ENCODE measurements around the gene ADAM33. TPM values are rescaled to one million over a fixed set of nuclear protein-coding genes. Genes with fewer than 3 reads are reported as not detected.

The ADAM33 gene
- polyA plus RNA-seq, 2 of the 4 experiments (the other 2 are of a cell fraction), result 0.08 to 0.14 TPM

- no peak for ATAC-seq
- H3K4me2 ChIP-seq, result no peak overlapping the region
- 72% methylated on average over 11 of the region's 11 CpGs for WGBS (ENCODE audit: missing lambda C conversion rate)
- ChIA-PET POLR2A (no interaction called here), CTCF (interaction anchor here (1.0 to 72.1 kb wide), 3 partner anchors 24 to 123 kb away, joined by 3 to 2233 read pairs (median 2233); partner anchors contain the start of genes ADAM33, ADISSP, GFRA4 and HSPA12B)
- H3K4me1 ChIP-seq, result no peaks in the 10 kb centered on the region
- FAIRE-seq, result peak; percentile 28
- DNase-seq (ENCODE audit: low read depth in 1 of 2, low spot score in 1 of 2), result no peak
- H3K4me3 ChIP-seq, result no peak overlapping the region
- TF ChIP-seq HOXA7 (CRISPR knock-in tag; IDR thresholded peaks at IDR 0.05), result no peak
- TF ChIP-seq MYC (IDR thresholded peaks at IDR 0.05; ENCODE audit: borderline replicate concordance, low read length), result no peak
- no peak for TF ChIP-seq TFCP2L1 (CRISPR knock-in tag; IDR thresholded peaks at IDR 0.05)
- no peak for TF ChIP-seq NPAS2 (CRISPR knock-in tag; IDR thresholded peaks at IDR 0.05; ENCODE audit: borderline replicate concordance)
- no peak for TF ChIP-seq FOXS1 (CRISPR knock-in tag; IDR thresholded peaks at IDR 0.05)
- no peak for TF ChIP-seq RFX5 (IDR thresholded peaks at IDR 0.05)
- TF ChIP-seq BHLHE40 (IDR thresholded peaks at IDR 0.05; ENCODE audit: low read depth, low read length), result no peak
- no peak for TF ChIP-seq FOSB (CRISPR knock-in tag; IDR thresholded peaks at IDR 0.05)
- no peak for TF ChIP-seq EP300 (IDR thresholded peaks at IDR 0.05)
- no peak for TF ChIP-seq RARB (CRISPR knock-in tag; IDR thresholded peaks at IDR 0.05)
- TF ChIP-seq JUN (IDR thresholded peaks at IDR 0.05), result no peak
- TF ChIP-seq CHD2 (IDR thresholded peaks at IDR 0.05; ENCODE audit: low read length, partially characterized antibody), result no peak
- TF ChIP-seq EHF (CRISPR knock-in tag; IDR thresholded peaks at IDR 0.05), result no peak
- TF ChIP-seq CTCF (IDR thresholded peaks at IDR 0.05), result no peak
- TF ChIP-seq NR3C1 (IDR thresholded peaks at IDR 0.05), result no peak
- H3K27ac ChIP-seq, result no peak overlapping the region
- no peaks in the 10 kb centered on the region for H3K9me3 ChIP-seq
Measured at GRCh38 chr20:3702611-3703391, 21.0 kb upstream of the ADAM33 start.

- Histone ChIP-seq H3K4me2 (no peak overlapping the region), H3K4me1 (no peaks in the 10 kb centered on the region), H3K4me3 (no peak overlapping the region), H3K27ac (no peak overlapping the region), H3K9me3 (0 out of 3 replicates have a peak, but pooled peaks cover 2% of the 10 kb centered on the region)
- CTCF ChIA-PET, result interaction anchor here (1.0 to 72.1 kb wide), 6 partner anchors 9 to 121 kb away, joined by 3 to 2233 read pairs (median 96); partner anchors contain the start of genes ADAM33, ADISSP, AP5S1 and GFRA4
- DNase-seq (ENCODE audit: low read depth in 1 of 2, low spot score in 1 of 2), result no peak
- FAIRE-seq, result no peak
- TF ChIP-seq, protein P1, sequence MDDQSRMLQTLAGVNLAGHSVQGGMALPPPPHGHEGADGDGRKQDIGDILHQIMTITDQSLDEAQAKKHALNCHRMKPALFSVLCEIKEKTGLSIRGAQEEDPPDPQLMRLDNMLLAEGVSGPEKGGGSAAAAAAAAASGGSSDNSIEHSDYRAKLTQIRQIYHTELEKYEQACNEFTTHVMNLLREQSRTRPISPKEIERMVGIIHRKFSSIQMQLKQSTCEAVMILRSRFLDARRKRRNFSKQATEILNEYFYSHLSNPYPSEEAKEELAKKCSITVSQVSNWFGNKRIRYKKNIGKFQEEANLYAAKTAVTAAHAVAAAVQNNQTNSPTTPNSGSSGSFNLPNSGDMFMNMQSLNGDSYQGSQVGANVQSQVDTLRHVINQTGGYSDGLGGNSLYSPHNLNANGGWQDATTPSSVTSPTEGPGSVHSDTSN (IDR thresholded peaks at IDR 0.05), result no peak
- no peak for TF ChIP-seq RARB (CRISPR knock-in tag; IDR thresholded peaks at IDR 0.05)
- TF ChIP-seq RFX5 (IDR thresholded peaks at IDR 0.05), result no peak
- no peak for TF ChIP-seq FOSB (CRISPR knock-in tag; IDR thresholded peaks at IDR 0.05)
- no peak for TF ChIP-seq MAZ (IDR thresholded peaks at IDR 0.05; ENCODE audit: borderline replicate concordance, low read depth, low read length)
- 64% methylated on average over 13 of the region's 13 CpGs for WGBS (ENCODE audit: missing lambda C conversion rate)
- POLR2A ChIA-PET, result no interaction called here
- ATAC-seq, result no peak
Measured at GRCh38 chr20:3701061-3701998, 19.5 kb upstream of the ADAM33 start.

GRCh38 chr20:3699037-3699436 lies 17.2 kb upstream of the ADAM33 start:
- ATAC-seq (0 out of 6 replicates have a peak, but pooled peaks of 1 of the 2 experiments have one; percentile 5), DNase-seq (ENCODE audit: low read depth in 1 of 2, low spot score in 1 of 2) (no peak), FAIRE-seq (no peak)
- H3K4me1 ChIP-seq, result no peaks in the 10 kb centered on the region
- 62% methylated on average over 16 of the region's 16 CpGs for WGBS (ENCODE audit: missing lambda C conversion rate)
- 0 out of 3 replicates have a peak, but pooled peaks cover 2% of the 10 kb centered on the region for H3K9me3 ChIP-seq
- no peak overlapping the region for H3K4me2 ChIP-seq
- H3K4me3 ChIP-seq, result no peak overlapping the region
- ChIA-PET CTCF (interaction anchor here (0.8 to 61.5 kb wide), 4 partner anchors 11 to 377 kb away, joined by 3 to 2233 read pairs (median 98); partner anchors contain the start of genes ADAM33, ADISSP, HSPA12B and SIGLEC1), POLR2A (no interaction called here)
- no peak overlapping the region for H3K27ac ChIP-seq
- TF ChIP-seq RAD21 (conservative IDR thresholded peaks at IDR 0.05 in 1 of 2, IDR thresholded peaks at IDR 0.05 in 1 of 2), result no peak
- TF ChIP-seq, protein P1 (IDR thresholded peaks at IDR 0.05), result no peak
- no peak for TF ChIP-seq NFE2L2 (conservative IDR thresholded peaks at IDR 0.05; ENCODE audit: low read length)
- TF ChIP-seq BCL3 (IDR thresholded peaks at IDR 0.05), result no peak
- no peak for TF ChIP-seq JUNB (IDR thresholded peaks at IDR 0.05)
- no peak for TF ChIP-seq ZFP36 (IDR thresholded peaks at IDR 0.05; ENCODE audit: borderline replicate concordance, partially characterized antibody)
- TF ChIP-seq PHF8 (IDR thresholded peaks at IDR 0.05; ENCODE audit: borderline replicate concordance, low read depth), result no peak
- no peak for TF ChIP-seq RFX5 (IDR thresholded peaks at IDR 0.05)
- TF ChIP-seq HOXA7 (CRISPR knock-in tag; IDR thresholded peaks at IDR 0.05), result no peak
- TF ChIP-seq, protein P2, sequence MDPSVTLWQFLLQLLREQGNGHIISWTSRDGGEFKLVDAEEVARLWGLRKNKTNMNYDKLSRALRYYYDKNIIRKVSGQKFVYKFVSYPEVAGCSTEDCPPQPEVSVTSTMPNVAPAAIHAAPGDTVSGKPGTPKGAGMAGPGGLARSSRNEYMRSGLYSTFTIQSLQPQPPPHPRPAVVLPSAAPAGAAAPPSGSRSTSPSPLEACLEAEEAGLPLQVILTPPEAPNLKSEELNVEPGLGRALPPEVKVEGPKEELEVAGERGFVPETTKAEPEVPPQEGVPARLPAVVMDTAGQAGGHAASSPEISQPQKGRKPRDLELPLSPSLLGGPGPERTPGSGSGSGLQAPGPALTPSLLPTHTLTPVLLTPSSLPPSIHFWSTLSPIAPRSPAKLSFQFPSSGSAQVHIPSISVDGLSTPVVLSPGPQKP (IDR thresholded peaks at IDR 0.05; ENCODE audit: low read depth, low read length), result no peak

Data from A549 (cell line).